Transverse colon (tissue), 4 donors: Measurements from ENCODE around the gene KATNB1.

Experiments used
- EP300 ChIP-seq: sonication (generic); formaldehyde crosslinking; IDR thresholded peaks from one replicate; pipeline ENCODE4 v1.6.1; 2017; ENCODE audit warnings: antibody characterized with exemption, low read depth
- POLR2A ChIP-seq: fragments of 450-650 bp; IDR thresholded peaks from one replicate; pipeline ENCODE4 v1.6.1; 2016; ENCODE audit warnings: antibody characterized with exemption, mild to moderate bottlenecking, moderate library complexity
- POLR2AphosphoS5 ChIP-seq, 3 donors: sonication (generic); formaldehyde crosslinking; IDR thresholded peaks; one replicate each; pipeline ENCODE4 v1.6.1; 2016; ENCODE audit warnings: antibody characterized with exemption in 3 of 3
- TF ChIP-seq, protein P1 (sequence below), 5 experiments: fragments of 200-600 bp in 3 of 5; fragments of 450-650 bp in 2 of 5; sonication (generic) in 3 of 5; IDR thresholded peaks; 1 replicate in 2 of 5; 2 replicates in 3 of 5; pipeline ENCODE4 v1.5.1; 2016 to 2017; ENCODE audit warnings: antibody characterized with exemption in 5 of 5, inconsistent platforms in 3 of 5, mild to moderate bottlenecking in 2 of 5, moderate library complexity in 1 of 5

DNA sequence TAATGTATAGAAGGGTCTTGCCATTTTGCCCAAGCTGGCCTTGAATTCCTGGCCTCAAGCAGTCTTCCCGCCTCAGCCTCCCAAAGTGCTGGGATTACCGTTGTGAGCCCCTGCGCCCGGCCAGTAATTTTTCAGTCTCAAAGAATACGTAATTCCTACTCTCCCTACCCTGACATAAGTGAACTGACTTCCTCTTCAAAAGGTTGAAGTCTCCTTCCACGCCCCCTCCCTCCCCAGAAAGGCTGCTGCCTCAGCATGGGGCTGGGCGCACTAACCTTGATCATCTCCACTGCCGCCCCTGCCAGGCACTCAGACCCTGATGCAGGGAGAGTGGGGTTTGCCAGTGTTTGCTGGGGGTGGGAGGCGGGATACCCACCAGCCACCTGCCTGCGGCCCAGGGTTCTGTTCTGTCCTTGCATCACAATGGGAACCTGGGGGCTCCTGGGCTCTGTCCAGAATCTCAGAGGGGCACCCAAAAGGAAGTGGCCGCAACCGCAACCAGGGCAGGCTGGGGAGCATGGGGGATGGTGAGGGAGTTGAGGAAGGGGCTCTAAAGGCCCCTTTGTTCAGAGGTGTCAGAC lies 39.2 kb downstream of the KATNB1 start:
- no peak for TF ChIP-seq POLR2A
- TF ChIP-seq, protein P1, sequence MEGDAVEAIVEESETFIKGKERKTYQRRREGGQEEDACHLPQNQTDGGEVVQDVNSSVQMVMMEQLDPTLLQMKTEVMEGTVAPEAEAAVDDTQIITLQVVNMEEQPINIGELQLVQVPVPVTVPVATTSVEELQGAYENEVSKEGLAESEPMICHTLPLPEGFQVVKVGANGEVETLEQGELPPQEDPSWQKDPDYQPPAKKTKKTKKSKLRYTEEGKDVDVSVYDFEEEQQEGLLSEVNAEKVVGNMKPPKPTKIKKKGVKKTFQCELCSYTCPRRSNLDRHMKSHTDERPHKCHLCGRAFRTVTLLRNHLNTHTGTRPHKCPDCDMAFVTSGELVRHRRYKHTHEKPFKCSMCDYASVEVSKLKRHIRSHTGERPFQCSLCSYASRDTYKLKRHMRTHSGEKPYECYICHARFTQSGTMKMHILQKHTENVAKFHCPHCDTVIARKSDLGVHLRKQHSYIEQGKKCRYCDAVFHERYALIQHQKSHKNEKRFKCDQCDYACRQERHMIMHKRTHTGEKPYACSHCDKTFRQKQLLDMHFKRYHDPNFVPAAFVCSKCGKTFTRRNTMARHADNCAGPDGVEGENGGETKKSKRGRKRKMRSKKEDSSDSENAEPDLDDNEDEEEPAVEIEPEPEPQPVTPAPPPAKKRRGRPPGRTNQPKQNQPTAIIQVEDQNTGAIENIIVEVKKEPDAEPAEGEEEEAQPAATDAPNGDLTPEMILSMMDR (IDR thresholded peaks at IDR 0.05) = no peak
- TF ChIP-seq POLR2AphosphoS5 (IDR thresholded peaks at IDR 0.05) = no peak
- TF ChIP-seq EP300 = no peak
